GM18868 (cell line): ENCODE results near the gene REC8.

ENCODE experiments used
- ATAC-seq: cut with Tn5 transposase; IDR thresholded peaks from one replicate; pipeline ENCODE4 v1.9.1; 2021; ENCODE audit warnings: mild to moderate bottlenecking, moderate library complexity; ENCODE audit not compliant: unreplicated experiment

Gene REC8

GRCh38 chr14:24226473-24226872 is 54.6 kb downstream of the REC8 start:
- ATAC-seq: no peak

- ATAC-seq: no peak
Observed at GRCh38 chr14:24228902-24229301, 57.0 kb downstream of the REC8 start.
